Calu3 (cell line): ENCODE measurements around the gene RNF150. TPM values are rescaled to one million over a fixed set of nuclear protein-coding genes. Genes with fewer than 3 reads are reported as not detected.

Source experiments
- BruUV-seq: library from RNA; stranded (reverse); fragments of 400-500 nt; replicated peaks from 2 replicates; lab custom pipeline; 2021; lab: Mats Ljungman, UMichigan
- CTCF ChIA-PET: fragments of 300-600 bp; sonication (Branson Sonifier 250); formaldehyde crosslinking; loops from one replicate; lab custom pipeline; 2022; ENCODE audit warnings: antibody characterized with exemption; lab: Charles Lee
- DNase-seq: peaks from one replicate; pipeline ENCODE4 v3.0.0; 2022
- H3K27ac Mint-ChIP-seq: one replicate; pipeline ENCODE4 v1.8.0; 2022; ENCODE audit warnings: mixed read lengths; ENCODE audit not compliant: unreplicated experiment
- H3K27me3 Mint-ChIP-seq: one replicate; pipeline ENCODE4 v1.8.0; 2022; ENCODE audit warnings: mixed read lengths; ENCODE audit not compliant: unreplicated experiment
- H3K36me3 Mint-ChIP-seq: one replicate; pipeline ENCODE4 v1.8.0; 2022; ENCODE audit warnings: mild to moderate bottlenecking, moderate library complexity, mixed read lengths; ENCODE audit not compliant: insufficient read depth, unreplicated experiment
- H3K4me1 Mint-ChIP-seq: one replicate; pipeline ENCODE4 v1.8.0; 2022; ENCODE audit warnings: mild to moderate bottlenecking, low read depth, mixed read lengths; ENCODE audit not compliant: unreplicated experiment
- H3K4me3 Mint-ChIP-seq: one replicate; pipeline ENCODE4 v1.8.0; 2022; ENCODE audit warnings: mild to moderate bottlenecking, low read depth, moderate library complexity, mixed read lengths; ENCODE audit not compliant: unreplicated experiment
- H3K9me3 Mint-ChIP-seq: one replicate; pipeline ENCODE4 v1.8.0; 2022; ENCODE audit warnings: low read depth, mixed read lengths; ENCODE audit not compliant: unreplicated experiment
- intact Hi-C: fragments of 100-400 bp; cut with micrococcal nuclease; formaldehyde crosslinking; loops from one replicate; pipeline ENCODE4 v1.10.0; 2022; ENCODE audit not compliant: unreplicated experiment
- total RNA-seq: library from RNA; stranded (reverse); gene quantifications from 2 replicates; pipeline ENCODE4 v1.2.3, GENCODE V29; 2022
- TF ChIP-seq, protein P1 (sequence below): fragments of 200-600 bp; IDR thresholded peaks from one replicate; pipeline ENCODE4 v1.8.0; 2022; ENCODE audit warnings: antibody characterized with exemption; ENCODE audit not compliant: unreplicated experiment

The RNF150 gene
- total RNA-seq, 1 experiment from 2014 or later: 0.14 TPM

DNA sequence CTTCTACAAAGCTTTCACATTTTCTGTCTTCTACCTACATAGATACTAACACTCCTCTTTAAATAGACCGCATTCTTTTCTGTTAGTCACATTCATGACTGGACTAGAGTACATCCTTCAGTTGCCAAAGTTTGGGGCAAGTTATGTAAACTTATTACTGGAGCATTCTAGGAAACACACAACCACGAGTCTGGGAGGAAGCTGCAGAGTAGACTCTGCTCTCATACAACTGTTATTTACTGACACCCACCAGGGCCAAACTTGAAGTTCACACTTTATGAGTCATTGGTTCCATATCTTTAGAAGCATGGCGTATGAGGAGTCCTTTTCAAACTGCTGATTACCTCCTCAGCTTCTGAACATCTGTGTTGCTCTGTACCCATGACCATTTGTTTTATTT, 87.0 kb downstream of the RNF150 start:
- TF ChIP-seq, protein P1, sequence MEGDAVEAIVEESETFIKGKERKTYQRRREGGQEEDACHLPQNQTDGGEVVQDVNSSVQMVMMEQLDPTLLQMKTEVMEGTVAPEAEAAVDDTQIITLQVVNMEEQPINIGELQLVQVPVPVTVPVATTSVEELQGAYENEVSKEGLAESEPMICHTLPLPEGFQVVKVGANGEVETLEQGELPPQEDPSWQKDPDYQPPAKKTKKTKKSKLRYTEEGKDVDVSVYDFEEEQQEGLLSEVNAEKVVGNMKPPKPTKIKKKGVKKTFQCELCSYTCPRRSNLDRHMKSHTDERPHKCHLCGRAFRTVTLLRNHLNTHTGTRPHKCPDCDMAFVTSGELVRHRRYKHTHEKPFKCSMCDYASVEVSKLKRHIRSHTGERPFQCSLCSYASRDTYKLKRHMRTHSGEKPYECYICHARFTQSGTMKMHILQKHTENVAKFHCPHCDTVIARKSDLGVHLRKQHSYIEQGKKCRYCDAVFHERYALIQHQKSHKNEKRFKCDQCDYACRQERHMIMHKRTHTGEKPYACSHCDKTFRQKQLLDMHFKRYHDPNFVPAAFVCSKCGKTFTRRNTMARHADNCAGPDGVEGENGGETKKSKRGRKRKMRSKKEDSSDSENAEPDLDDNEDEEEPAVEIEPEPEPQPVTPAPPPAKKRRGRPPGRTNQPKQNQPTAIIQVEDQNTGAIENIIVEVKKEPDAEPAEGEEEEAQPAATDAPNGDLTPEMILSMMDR: no peak
- CTCF ChIA-PET: no interaction called here
- no peaks in the 10 kb centered on the region for H3K4me1 Mint-ChIP-seq
- no TSS peak for BruUV-seq
- H3K4me3 Mint-ChIP-seq: no peak overlapping the region
- H3K9me3 Mint-ChIP-seq: no peaks in the 10 kb centered on the region
- intact Hi-C loops: no loop called here
- no peaks in the 10 kb centered on the region for H3K27me3 Mint-ChIP-seq
- no peaks in the 10 kb centered on the region for H3K36me3 Mint-ChIP-seq
- H3K27ac Mint-ChIP-seq: no peak overlapping the region
- DNase-seq: no peak

DNA sequence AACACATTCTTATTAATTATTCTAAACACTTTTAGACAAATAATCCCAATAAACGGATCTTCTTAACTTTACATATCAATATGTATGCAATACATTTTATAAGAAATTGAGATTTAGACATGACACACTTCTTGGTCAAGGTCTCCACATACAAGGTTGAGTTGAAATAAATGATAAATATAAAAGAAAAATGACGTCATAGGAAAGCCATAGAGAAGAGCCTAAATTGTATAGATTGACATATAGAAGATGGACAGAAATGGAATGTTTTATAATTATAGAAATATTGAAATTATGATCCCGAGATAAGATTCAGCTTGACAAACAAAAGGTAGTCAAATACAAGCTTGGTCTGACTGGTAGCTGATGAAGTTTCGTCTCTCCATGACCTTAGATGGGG, 87.4 kb downstream of the RNF150 start:
- CTCF ChIA-PET: no interaction called here
- Mint-ChIP-seq H3K27ac (no peak overlapping the region), H3K9me3 (no peaks in the 10 kb centered on the region), H3K36me3 (no peaks in the 10 kb centered on the region), H3K27me3 (no peaks in the 10 kb centered on the region), H3K4me3 (no peak overlapping the region), H3K4me1 (no peaks in the 10 kb centered on the region)
- intact Hi-C loops: no loop called here
- BruUV-seq: no TSS peak
- TF ChIP-seq, protein P1: no peak
- DNase-seq: no peak

DNA sequence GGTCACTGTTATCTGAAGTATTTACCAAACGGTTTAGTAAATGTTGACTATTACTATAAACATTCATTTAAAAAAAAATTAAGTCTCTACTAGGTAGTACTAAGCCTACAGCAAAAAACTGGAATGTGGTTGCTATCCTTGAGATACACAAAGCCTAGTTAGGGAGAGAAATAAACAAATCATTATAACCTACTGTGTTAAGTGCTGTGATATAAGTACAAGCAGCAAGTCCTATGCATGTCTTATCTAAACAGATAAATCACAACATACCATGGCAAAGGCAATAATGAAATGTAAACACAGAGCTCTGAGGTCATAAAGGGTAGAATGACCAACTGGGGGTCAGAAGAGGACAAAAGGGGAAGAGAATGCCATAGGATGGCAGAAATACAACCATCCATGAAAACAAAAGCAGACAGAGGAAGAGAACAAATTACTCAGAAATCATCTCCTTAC, 92.2 kb downstream of the RNF150 start:
- Mint-ChIP-seq H3K9me3 (no peaks in the 10 kb centered on the region), H3K4me1 (no peaks in the 10 kb centered on the region), H3K4me3 (no peak overlapping the region), H3K27me3 (peaks cover 17% of the 10 kb centered on the region), H3K36me3 (no peaks in the 10 kb centered on the region), H3K27ac (no peak overlapping the region)
- BruUV-seq: no TSS peak
- TF ChIP-seq, protein P1: no peak
- DNase-seq: no peak
- intact Hi-C loops: no loop called here
- CTCF ChIA-PET: no interaction called here

DNA sequence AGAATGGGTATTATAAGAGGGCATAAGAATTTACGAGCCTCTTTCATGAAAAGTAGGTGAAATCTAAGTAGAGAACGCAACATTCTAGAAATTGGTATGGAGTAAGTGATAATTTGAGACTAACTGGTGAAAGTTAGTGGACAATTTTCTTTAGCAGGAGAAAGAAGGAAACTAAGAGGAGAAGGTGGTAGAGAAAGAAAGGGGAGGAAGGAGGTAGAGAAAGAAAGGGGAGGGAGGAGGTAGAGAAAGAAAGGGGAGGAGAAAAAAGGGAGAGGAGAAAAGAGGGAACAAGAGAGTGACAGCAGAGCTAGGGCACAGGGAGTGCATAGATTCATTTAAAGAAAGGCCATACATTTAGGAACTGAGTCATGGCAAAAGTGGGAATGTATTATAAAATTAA, 94.1 kb downstream of the RNF150 start:
- DNase-seq: no peak
- Mint-ChIP-seq H3K36me3 (no peaks in the 10 kb centered on the region), H3K4me3 (no peak overlapping the region), H3K27me3 (peaks cover 22% of the 10 kb centered on the region), H3K4me1 (no peaks in the 10 kb centered on the region), H3K27ac (no peak overlapping the region), H3K9me3 (no peaks in the 10 kb centered on the region)
- CTCF ChIA-PET: no interaction called here
- intact Hi-C loops: no loop called here
- TF ChIP-seq, protein P1: no peak
- no TSS peak for BruUV-seq
